ENCODE data around the gene THSD4. TPM values are rescaled to one million over a fixed set of nuclear protein-coding genes. Genes with fewer than 3 reads are reported as not detected.

The THSD4 gene
- total RNA-seq, 1 donor from 2014 or later: 1.6 TPM

DNA sequence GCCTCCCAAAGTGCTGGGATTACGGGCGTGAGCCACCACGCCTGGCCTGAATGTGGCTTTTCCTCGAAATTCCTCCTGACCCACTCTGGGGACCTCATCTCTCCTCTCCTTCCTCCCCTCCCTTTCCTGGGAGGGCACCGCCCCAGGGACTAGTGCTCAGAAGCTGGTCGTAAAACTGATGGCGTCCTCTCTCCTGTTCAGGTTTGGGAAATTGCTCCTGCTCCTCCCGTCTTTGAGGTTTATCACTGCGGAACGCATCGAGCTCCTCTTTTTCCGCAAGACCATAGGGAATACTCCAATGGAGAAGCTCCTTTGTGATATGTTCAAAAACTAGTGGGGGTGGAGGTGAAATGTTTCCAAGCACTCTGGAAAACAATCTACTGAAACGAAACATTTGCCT is 702.1 kb downstream of the THSD4 start:
- FAIRE-seq (no peak), DNase-seq (ENCODE audit: low spot score in 2 of 2) (no peak)

- no peak for DNase-seq (ENCODE audit: low spot score in 2 of 2)
- no peak for FAIRE-seq
Measured at GRCh38 chr15:71820127-71820526, 704.9 kb downstream of the THSD4 start.

DNA sequence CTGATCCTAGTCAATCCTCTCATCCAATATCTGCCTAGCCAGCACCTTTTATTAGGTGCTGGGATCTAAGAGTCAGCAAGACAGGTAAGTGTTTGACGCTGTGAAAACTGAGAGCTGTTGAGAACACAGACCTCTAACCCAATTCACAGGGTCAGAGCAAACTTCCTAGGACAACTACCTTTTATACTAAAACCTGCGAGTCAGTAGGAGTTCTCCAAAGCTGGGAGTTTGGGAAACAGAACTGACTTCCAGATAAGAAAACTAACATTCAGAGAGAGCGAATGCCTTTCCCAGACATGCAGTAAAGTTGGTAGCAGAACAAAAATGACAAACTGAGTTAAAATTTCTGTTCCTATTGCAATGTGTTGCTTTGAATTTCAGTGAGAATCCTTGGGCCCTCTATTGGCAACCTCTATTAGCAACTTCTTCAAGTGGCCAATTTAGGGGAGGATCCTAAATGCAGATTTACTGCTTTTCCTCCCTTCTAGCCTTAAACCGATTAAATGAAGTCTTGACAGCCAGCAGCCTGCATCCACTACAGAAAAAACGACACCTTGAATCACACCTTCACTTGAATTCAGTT is 706.4 kb downstream of the THSD4 start:
- FAIRE-seq (no peak), DNase-seq (ENCODE audit: low spot score in 2 of 2) (no peak)

GRCh38 chr15:71822890-71823630 is 707.8 kb downstream of the THSD4 start:
- FAIRE-seq: no peak

GRCh38 chr15:71823801-71824200 is 708.5 kb downstream of the THSD4 start:
- DNase-seq (ENCODE audit: low spot score in 2 of 2) (no peak), FAIRE-seq (no peak)

More at GRCh38 chr15:71822890-71823630, 707.8 kb downstream of the THSD4 start:
- DNase-seq (ENCODE audit: low spot score in 2 of 2): no peak

GRCh38 chr15:71825021-71825730 is 709.9 kb downstream of the THSD4 start:
- FAIRE-seq (no peak), DNase-seq (ENCODE audit: low spot score in 2 of 2) (no peak)

- DNase-seq (ENCODE audit: low spot score in 2 of 2) (no peak), FAIRE-seq (no peak)
Measured at GRCh38 chr15:71826196-71826595, 710.9 kb downstream of the THSD4 start.

- DNase-seq (ENCODE audit: low spot score in 2 of 2) (no peak), FAIRE-seq (no peak)
Measured at GRCh38 chr15:71830981-71831380, 715.7 kb downstream of the THSD4 start.

Other genes starting within 250 kb of the THSD4 start
- 7.3 TPM for gene THAP10, start 223.0 kb upstream of the THSD4 start, total RNA-seq
- 145 TPM for gene LRRC49, start 222.6 kb upstream of the THSD4 start, total RNA-seq